ENCODE data around the gene HGD.
"Not testable (repeated sequence)": the region's sequence is repeated elsewhere in the genome, so short reads cannot be mapped to it uniquely, and the experiment has no call there.

Gene HGD

GRCh38 chr3:120682095-120682681, at the start of gene HGD:
Gene HGD, minus strand, starts transcription at chr3:120682239. Its CDS starts 128 bp downstream, at chr3:120682111.
- no peaks in the 10 kb centered on the region for H3K9me3 Mint-ChIP-seq
- H3K4me1 Mint-ChIP-seq (ENCODE audit: low read depth), result peaks cover 4% of the 10 kb centered on the region
- H3K27me3 Mint-ChIP-seq (ENCODE audit: low read depth), result no peaks in the 10 kb centered on the region
- H3K4me3 Mint-ChIP-seq, result no peak within 1 kb of the TSS
- H3K27ac Mint-ChIP-seq, result no peak within 1 kb of the TSS
- no peaks in the 10 kb centered on the region for H3K36me3 Mint-ChIP-seq (ENCODE audit: low read depth)

GRCh38 chr3:120730576-120731542, 48.8 kb upstream of the HGD start:
- Mint-ChIP-seq H3K27me3 (ENCODE audit: low read depth) (no peaks in the 10 kb centered on the region), H3K9me3 (peaks cover 8% of the 10 kb centered on the region), H3K4me1 (ENCODE audit: low read depth) (no peaks in the 10 kb centered on the region), H3K27ac (no peak overlapping the region), H3K4me3 (no peak overlapping the region), H3K36me3 (ENCODE audit: low read depth) (peaks cover 8% of the 10 kb centered on the region)

- Mint-ChIP-seq H3K36me3 (ENCODE audit: low read depth) (peaks cover 18% of the 10 kb centered on the region), H3K9me3 (peaks cover 4% of the 10 kb centered on the region), H3K27ac (no peak overlapping the region), H3K4me1 (ENCODE audit: low read depth) (no peaks in the 10 kb centered on the region), H3K4me3 (no peak overlapping the region), H3K27me3 (ENCODE audit: low read depth) (no peaks in the 10 kb centered on the region)
Measured at GRCh38 chr3:120726791-120727190, 44.8 kb upstream of the HGD start.

- H3K27ac Mint-ChIP-seq, result peak overlapping the region; percentile 81
- not testable (repeated sequence) for H3K27me3 Mint-ChIP-seq (ENCODE audit: low read depth); H3K9me3 Mint-ChIP-seq
- peak overlapping the region; percentile 60 for H3K4me3 Mint-ChIP-seq
- H3K4me1 Mint-ChIP-seq (ENCODE audit: low read depth), result peaks cover 19% of the 10 kb centered on the region
- peaks cover 18% of the 10 kb centered on the region for H3K36me3 Mint-ChIP-seq (ENCODE audit: low read depth)
Measured at GRCh38 chr3:120719167-120719834, 37.3 kb upstream of the HGD start.

- Mint-ChIP-seq H3K4me1 (ENCODE audit: low read depth) (no peaks in the 10 kb centered on the region), H3K4me3 (no peak overlapping the region), H3K9me3 (no peaks in the 10 kb centered on the region), H3K27ac (no peak overlapping the region), H3K27me3 (ENCODE audit: low read depth) (no peaks in the 10 kb centered on the region), H3K36me3 (ENCODE audit: low read depth) (peaks cover 5% of the 10 kb centered on the region)
Measured at GRCh38 chr3:120713262-120713661, 31.2 kb upstream of the HGD start.

GRCh38 chr3:120710369-120710768, 28.3 kb upstream of the HGD start:
- Mint-ChIP-seq H3K4me1 (ENCODE audit: low read depth) (no peaks in the 10 kb centered on the region), H3K27ac (no peak overlapping the region), H3K36me3 (ENCODE audit: low read depth) (peaks cover 5% of the 10 kb centered on the region), H3K27me3 (ENCODE audit: low read depth) (no peaks in the 10 kb centered on the region), H3K9me3 (no peaks in the 10 kb centered on the region), H3K4me3 (no peak overlapping the region)

GRCh38 chr3:120708408-120708807, 26.4 kb upstream of the HGD start:
- no peaks in the 10 kb centered on the region for H3K4me1 Mint-ChIP-seq (ENCODE audit: low read depth)
- no peaks in the 10 kb centered on the region for H3K27me3 Mint-ChIP-seq (ENCODE audit: low read depth)
- peaks cover 11% of the 10 kb centered on the region for H3K9me3 Mint-ChIP-seq
- peaks cover 15% of the 10 kb centered on the region for H3K36me3 Mint-ChIP-seq (ENCODE audit: low read depth)
- H3K4me3 Mint-ChIP-seq, result no peak overlapping the region
- no peak overlapping the region for H3K27ac Mint-ChIP-seq

- Mint-ChIP-seq H3K36me3 (ENCODE audit: low read depth) (peaks cover 20% of the 10 kb centered on the region), H3K27me3 (ENCODE audit: low read depth) (no peaks in the 10 kb centered on the region), H3K27ac (no peak overlapping the region), H3K4me3 (no peak overlapping the region), H3K4me1 (ENCODE audit: low read depth) (no peaks in the 10 kb centered on the region), H3K9me3 (peaks cover 18% of the 10 kb centered on the region)
Measured at GRCh38 chr3:120706950-120707349, 24.9 kb upstream of the HGD start.

GRCh38 chr3:120705884-120706582, 24.0 kb upstream of the HGD start:
- no peaks in the 10 kb centered on the region for H3K4me1 Mint-ChIP-seq (ENCODE audit: low read depth)
- no peak overlapping the region for H3K27ac Mint-ChIP-seq
- peaks cover 18% of the 10 kb centered on the region for H3K9me3 Mint-ChIP-seq
- no peaks in the 10 kb centered on the region for H3K27me3 Mint-ChIP-seq (ENCODE audit: low read depth)
- H3K4me3 Mint-ChIP-seq, result no peak overlapping the region
- peaks cover 20% of the 10 kb centered on the region for H3K36me3 Mint-ChIP-seq (ENCODE audit: low read depth)

GRCh38 chr3:120699333-120699732, 17.3 kb upstream of the HGD start:
- Mint-ChIP-seq H3K27ac (no peak overlapping the region), H3K4me1 (ENCODE audit: low read depth) (no peaks in the 10 kb centered on the region), H3K36me3 (ENCODE audit: low read depth) (peaks cover 16% of the 10 kb centered on the region), H3K9me3 (peaks cover 17% of the 10 kb centered on the region), H3K27me3 (ENCODE audit: low read depth) (no peaks in the 10 kb centered on the region), H3K4me3 (no peak overlapping the region)

GRCh38 chr3:120693439-120694171, 11.6 kb upstream of the HGD start:
- no peak overlapping the region for H3K27ac Mint-ChIP-seq
- peaks cover 6% of the 10 kb centered on the region for H3K36me3 Mint-ChIP-seq (ENCODE audit: low read depth)

GRCh38 chr3:120689395-120689794, 7.4 kb upstream of the HGD start:
- Mint-ChIP-seq H3K27me3 (ENCODE audit: low read depth) (no peaks in the 10 kb centered on the region), H3K4me1 (ENCODE audit: low read depth) (no peaks in the 10 kb centered on the region), H3K27ac (no peak overlapping the region), H3K36me3 (ENCODE audit: low read depth) (peaks cover 4% of the 10 kb centered on the region), H3K4me3 (no peak overlapping the region), H3K9me3 (no peaks in the 10 kb centered on the region)

More at GRCh38 chr3:120693439-120694171, 11.6 kb upstream of the HGD start:
- no peak overlapping the region for H3K4me3 Mint-ChIP-seq
- H3K4me1 Mint-ChIP-seq (ENCODE audit: low read depth), result no peaks in the 10 kb centered on the region
- H3K9me3 Mint-ChIP-seq, result no peaks in the 10 kb centered on the region
- H3K27me3 Mint-ChIP-seq (ENCODE audit: low read depth), result no peaks in the 10 kb centered on the region

GRCh38 chr3:120688121-120688520, 6.1 kb upstream of the HGD start:
- H3K4me3 Mint-ChIP-seq, result no peak overlapping the region
- H3K36me3 Mint-ChIP-seq (ENCODE audit: low read depth), result no peaks in the 10 kb centered on the region
- no peaks in the 10 kb centered on the region for H3K27me3 Mint-ChIP-seq (ENCODE audit: low read depth)
- H3K27ac Mint-ChIP-seq, result no peak overlapping the region
- H3K9me3 Mint-ChIP-seq, result no peaks in the 10 kb centered on the region
- H3K4me1 Mint-ChIP-seq (ENCODE audit: low read depth), result no peaks in the 10 kb centered on the region

GRCh38 chr3:120685411-120685810, 3.4 kb upstream of the HGD start:
- Mint-ChIP-seq H3K27me3 (ENCODE audit: low read depth) (no peaks in the 10 kb centered on the region), H3K36me3 (ENCODE audit: low read depth) (no peaks in the 10 kb centered on the region), H3K9me3 (no peaks in the 10 kb centered on the region), H3K27ac (no peak overlapping the region), H3K4me1 (ENCODE audit: low read depth) (no peaks in the 10 kb centered on the region), H3K4me3 (no peak overlapping the region)

Data from T-helper 1 cell treated with Interleukin-12 subunit alpha and Interleukin-12 subunit beta and Interleukin-4 antibody, amounts not matched to agents 30 μg/mL and 1 μg/mL, for 36 hours (primary cell).